Measurements from ENCODE around the gene SEC16A.
"Not testable (repeated sequence)": the region's sequence is repeated elsewhere in the genome, so short reads cannot be mapped to it uniquely, and the experiment has no call there.

- TF ChIP-seq CTCF, POLR2A (IDR thresholded peaks at IDR 0.05): not testable (repeated sequence)
These were observed 76.9 kb downstream of the SEC16A start for GRCh38 chr9:136405904-136406303.
